SK-N-SH treated with all-trans-retinoic acid at 6 μM for 48 hours (cell line): Measurements from ENCODE around the gene RBMX2.

Experiments
- ATAC-seq: fragments of 200-7000 bp; cut with Tn5 transposase; 3 replicates; pipeline ENCODE4 v1.9.1; 2020; ENCODE audit warnings: mild to moderate bottlenecking, moderate library complexity
- ARNTL ChIP-seq: fragments of 450-650 bp; formaldehyde crosslinking; IDR thresholded peaks from 2 replicates; pipeline ENCODE4 v1.5.0; 2020; ENCODE audit warnings: low read depth, mild to moderate bottlenecking, moderate library complexity, borderline replicate concordance
- BACH2 ChIP-seq: fragments of 250-450 bp; sonication (Bioruptor Pico); IDR thresholded peaks from 2 replicates; pipeline ENCODE4 v1.9.0; 2021; ENCODE audit warnings: mild to moderate bottlenecking, borderline replicate concordance
- CREB5 ChIP-seq: fragments of 250-450 bp; sonication (Bioruptor Pico); IDR thresholded peaks from 2 replicates; pipeline ENCODE4 v1.5.1; 2020; ENCODE audit warnings: low read depth, mild to moderate bottlenecking, moderate library complexity
- CSDC2 ChIP-seq: fragments of 250-450 bp; sonication (Bioruptor Pico); IDR thresholded peaks from 2 replicates; pipeline ENCODE4 v1.5.0; 2020; ENCODE audit warnings: mild to moderate bottlenecking, moderate library complexity
- CSRNP3 ChIP-seq: fragments of 250-450 bp; sonication (Bioruptor Pico); IDR thresholded peaks from 2 replicates; pipeline ENCODE4 v1.5.1; 2021; ENCODE audit warnings: mild to moderate bottlenecking, moderate library complexity
- ESRRG ChIP-seq: fragments of 250-450 bp; sonication (Bioruptor Pico); IDR thresholded peaks from 2 replicates; pipeline ENCODE4 v1.6.1; 2021; ENCODE audit warnings: mild to moderate bottlenecking
- GLIS3 ChIP-seq: fragments of 250-450 bp; sonication (Bioruptor Pico); IDR thresholded peaks from 2 replicates; pipeline ENCODE4 v1.5.0; 2020; ENCODE audit warnings: mild to moderate bottlenecking, moderate library complexity
- ISL1 ChIP-seq: fragments of 250-450 bp; sonication (Bioruptor Pico); IDR thresholded peaks from 2 replicates; pipeline ENCODE4 v2.1.2; 2022; ENCODE audit warnings: mild to moderate bottlenecking, moderate library complexity
- OSR1 ChIP-seq: fragments of 250-450 bp; sonication (Bioruptor Pico); IDR thresholded peaks from 2 replicates; pipeline ENCODE4 v1.8.0; 2022; ENCODE audit warnings: moderate library complexity, mild to moderate bottlenecking, inconsistent platforms
- PATZ1 ChIP-seq: fragments of 250-450 bp; sonication (Bioruptor Pico); IDR thresholded peaks from 2 replicates; pipeline ENCODE4 v1.8.0; 2020; ENCODE audit warnings: mild to moderate bottlenecking, moderate library complexity, borderline replicate concordance
- PPARA ChIP-seq: fragments of 250-450 bp; sonication (Bioruptor Pico); IDR thresholded peaks from 2 replicates; pipeline ENCODE4 v1.5.0; 2020; ENCODE audit warnings: mild to moderate bottlenecking, borderline replicate concordance
- RARB ChIP-seq: fragments of 250-450 bp; sonication (Bioruptor Pico); IDR thresholded peaks from 2 replicates; pipeline ENCODE4 v1.8.0; 2021; ENCODE audit warnings: mild to moderate bottlenecking, moderate library complexity
- TCF4 ChIP-seq: fragments of 250-450 bp; sonication (Bioruptor Pico); IDR thresholded peaks from 2 replicates; pipeline ENCODE4 v1.8.0; 2021; ENCODE audit warnings: mild to moderate bottlenecking, moderate library complexity, borderline replicate concordance
- TOX ChIP-seq: fragments of 250-450 bp; sonication (Bioruptor Pico); IDR thresholded peaks from 2 replicates; pipeline ENCODE4 v1.8.0; 2021; ENCODE audit warnings: mild to moderate bottlenecking, moderate library complexity, borderline replicate concordance
- TSHZ2 ChIP-seq: fragments of 250-450 bp; sonication (Bioruptor Pico); IDR thresholded peaks from 2 replicates; pipeline ENCODE4 v1.5.0; 2020; ENCODE audit warnings: mild to moderate bottlenecking, moderate library complexity
- ZC3H10 ChIP-seq: fragments of 250-450 bp; sonication (Bioruptor Pico); IDR thresholded peaks from 2 replicates; pipeline ENCODE4 v1.5.1; 2021; ENCODE audit warnings: mild to moderate bottlenecking, moderate library complexity
- ZFP3 ChIP-seq: fragments of 250-450 bp; sonication (Bioruptor Pico); IDR thresholded peaks from 2 replicates; pipeline ENCODE4 v1.5.0; 2020; ENCODE audit warnings: mild to moderate bottlenecking, moderate library complexity
- ZFP30 ChIP-seq: fragments of 450-650 bp; formaldehyde crosslinking; IDR thresholded peaks from 2 replicates; pipeline ENCODE4 v1.5.0; 2022; ENCODE audit warnings: mild to moderate bottlenecking, moderate library complexity
- ZNF565 ChIP-seq: fragments of 450-650 bp; formaldehyde crosslinking; conservative IDR thresholded peaks from 2 replicates; pipeline ENCODE4 v1.5.0; 2020; ENCODE audit warnings: low read depth, mild to moderate bottlenecking, moderate library complexity
- ZNF70 ChIP-seq: fragments of 450-650 bp; formaldehyde crosslinking; IDR thresholded peaks from 2 replicates; pipeline ENCODE4 v1.5.0; 2020; ENCODE audit warnings: mild to moderate bottlenecking, moderate library complexity
- ZNF8 ChIP-seq: fragments of 450-650 bp; formaldehyde crosslinking; IDR thresholded peaks from 2 replicates; pipeline ENCODE4 v1.5.0; 2020; ENCODE audit warnings: mild to moderate bottlenecking, moderate library complexity

Gene RBMX2

GRCh38 chrX:130402208-130402684 is 459 bp downstream of the RBMX2 start:
- ATAC-seq = peak; percentile 66
- no peak for TF ChIP-seq OSR1 (CRISPR knock-in tag)
- no peak for TF ChIP-seq ARNTL
- no peak for TF ChIP-seq ISL1 (CRISPR knock-in tag)
- TF ChIP-seq CSDC2 (CRISPR knock-in tag) = no peak
- no peak for TF ChIP-seq ZNF8 (CRISPR knock-in tag)
- TF ChIP-seq RARB = no peak
- TF ChIP-seq ZFP30 (CRISPR knock-in tag) = no peak
- TF ChIP-seq CREB5 (CRISPR knock-in tag) = no peak
- no peak for TF ChIP-seq ZC3H10 (CRISPR knock-in tag)
- no peak for TF ChIP-seq ZNF565 (CRISPR knock-in tag)
- TF ChIP-seq CSRNP3 (CRISPR knock-in tag) = no peak
- no peak for TF ChIP-seq GLIS3 (CRISPR knock-in tag)
- TF ChIP-seq ZFP3 (CRISPR knock-in tag) = no peak
- no peak for TF ChIP-seq ESRRG (CRISPR knock-in tag)
- TF ChIP-seq TCF4 = no peak

GRCh38 chrX:130413415-130413814 is 11.6 kb downstream of the RBMX2 start:
- TF ChIP-seq ARNTL (no peak), CREB5 (CRISPR knock-in tag) (no peak), ZFP30 (CRISPR knock-in tag) (no peak), CSDC2 (CRISPR knock-in tag) (no peak), TSHZ2 (CRISPR knock-in tag) (no peak), PATZ1 (CRISPR knock-in tag) (no peak), ZFP3 (CRISPR knock-in tag) (no peak), ZNF565 (CRISPR knock-in tag) (no peak), ISL1 (CRISPR knock-in tag) (no peak), OSR1 (CRISPR knock-in tag) (no peak), TOX (CRISPR knock-in tag) (no peak)
- no peak for ATAC-seq

GRCh38 chrX:130414800-130415199 is 13.0 kb downstream of the RBMX2 start:
- no peak for ATAC-seq
- no peak for TF ChIP-seq ZFP3 (CRISPR knock-in tag)
- TF ChIP-seq ISL1 (CRISPR knock-in tag) = no peak
- TF ChIP-seq ZNF8 (CRISPR knock-in tag) = no peak
- no peak for TF ChIP-seq TCF4
- no peak for TF ChIP-seq ZNF70 (CRISPR knock-in tag)
- no peak for TF ChIP-seq ZNF565 (CRISPR knock-in tag)
- no peak for TF ChIP-seq PPARA (CRISPR knock-in tag)
- TF ChIP-seq RARB = no peak
- no peak for TF ChIP-seq ESRRG (CRISPR knock-in tag)
- no peak for TF ChIP-seq OSR1 (CRISPR knock-in tag)
- no peak for TF ChIP-seq TOX (CRISPR knock-in tag)
- no peak for TF ChIP-seq CSRNP3 (CRISPR knock-in tag)
- no peak for TF ChIP-seq PATZ1 (CRISPR knock-in tag)
- no peak for TF ChIP-seq CREB5 (CRISPR knock-in tag)
- no peak for TF ChIP-seq BACH2
- TF ChIP-seq CSDC2 (CRISPR knock-in tag) = no peak
